ENCODE measurements around the gene OR8H2. TPM values are rescaled to one million over a fixed set of nuclear protein-coding genes. Genes with fewer than 3 reads are reported as not detected.
"Not testable (repeated sequence)": the region's sequence is repeated elsewhere in the genome, so short reads cannot be mapped to it uniquely, and the experiment has no call there.

The OR8H2 gene
- total RNA-seq, result not detected in 2 replicates

GRCh38 chr11:56103210-56103737 is at the start of gene OR8H2:
Gene OR8H2, plus strand, starts transcription at chr11:56103687. Its CDS starts 1,356 bp downstream, at chr11:56105043.
- no peak for TF ChIP-seq CTCF (IDR thresholded peaks at IDR 0.05; ENCODE audit: insufficient read depth, low read length, severe bottlenecking)
- no peak for DNase-seq (ENCODE audit: low read depth)
- H3K27me3 ChIP-seq (ENCODE audit: control insufficient read depth, insufficient read depth, low read length), result no peaks in the 10 kb centered on the region
- no peak for FAIRE-seq
- no peaks in the 10 kb centered on the region for H3K36me3 ChIP-seq (ENCODE audit: control insufficient read depth, insufficient read depth, low read length)
- H3K4me3 ChIP-seq (ENCODE audit: low read depth, low read length), result no peak within 1 kb of the TSS

- H3K27me3 ChIP-seq (ENCODE audit: control insufficient read depth, insufficient read depth, low read length); H3K36me3 ChIP-seq (ENCODE audit: control insufficient read depth, insufficient read depth, low read length); DNase-seq (ENCODE audit: low read depth); H3K4me3 ChIP-seq (ENCODE audit: low read depth, low read length); FAIRE-seq: not testable (repeated sequence)
Observed at GRCh38 chr11:56056366-56056765, 47.1 kb upstream of the OR8H2 start.

GRCh38 chr11:56057661-56058237 is 45.7 kb upstream of the OR8H2 start:
- H3K4me3 ChIP-seq (ENCODE audit: low read depth, low read length); H3K36me3 ChIP-seq (ENCODE audit: control insufficient read depth, insufficient read depth, low read length); DNase-seq (ENCODE audit: low read depth); H3K27me3 ChIP-seq (ENCODE audit: control insufficient read depth, insufficient read depth, low read length); FAIRE-seq: not testable (repeated sequence)

- H3K36me3 ChIP-seq (ENCODE audit: control insufficient read depth, insufficient read depth, low read length); DNase-seq (ENCODE audit: low read depth); FAIRE-seq; H3K4me3 ChIP-seq (ENCODE audit: low read depth, low read length); H3K27me3 ChIP-seq (ENCODE audit: control insufficient read depth, insufficient read depth, low read length): not testable (repeated sequence)
Observed at GRCh38 chr11:56058260-56058780, 45.2 kb upstream of the OR8H2 start.

- TF ChIP-seq CTCF (IDR thresholded peaks at IDR 0.05; ENCODE audit: insufficient read depth, low read length, severe bottlenecking), result no peak
- no peak overlapping the region for H3K4me3 ChIP-seq (ENCODE audit: low read depth, low read length)
- DNase-seq (ENCODE audit: low read depth) (no peak), FAIRE-seq (no peak)
- no peaks in the 10 kb centered on the region for H3K36me3 ChIP-seq (ENCODE audit: control insufficient read depth, insufficient read depth, low read length)
- no peaks in the 10 kb centered on the region for H3K27me3 ChIP-seq (ENCODE audit: control insufficient read depth, insufficient read depth, low read length)
Observed at GRCh38 chr11:56066980-56067379, 36.5 kb upstream of the OR8H2 start.

GRCh38 chr11:56089697-56090096 is 13.8 kb upstream of the OR8H2 start:
- H3K27me3 ChIP-seq (ENCODE audit: control insufficient read depth, insufficient read depth, low read length), result no peaks in the 10 kb centered on the region
- FAIRE-seq (no peak), DNase-seq (ENCODE audit: low read depth) (no peak)
- H3K36me3 ChIP-seq (ENCODE audit: control insufficient read depth, insufficient read depth, low read length), result no peaks in the 10 kb centered on the region
- H3K4me3 ChIP-seq (ENCODE audit: low read depth, low read length), result no peak overlapping the region
- TF ChIP-seq CTCF (IDR thresholded peaks at IDR 0.05; ENCODE audit: insufficient read depth, low read length, severe bottlenecking), result no peak

GRCh38 chr11:56093008-56093407 is 10.5 kb upstream of the OR8H2 start, which contains the start of gene OR8I2:
Gene OR8I2, plus strand, starts transcription at chr11:56093308. Its CDS starts 0 bp downstream, at chr11:56093308.
- H3K27me3 ChIP-seq (ENCODE audit: control insufficient read depth, insufficient read depth, low read length), result no peaks in the 10 kb centered on the region
- TF ChIP-seq CTCF (IDR thresholded peaks at IDR 0.05; ENCODE audit: insufficient read depth, low read length, severe bottlenecking), result no peak
- no peak for DNase-seq (ENCODE audit: low read depth)
- H3K36me3 ChIP-seq (ENCODE audit: control insufficient read depth, insufficient read depth, low read length), result no peaks in the 10 kb centered on the region
- H3K4me3 ChIP-seq (ENCODE audit: low read depth, low read length), result no peak within 1 kb of the TSS
- FAIRE-seq, result no peak
